ENCODE data around the gene RARG. TPM values are rescaled to one million over a fixed set of nuclear protein-coding genes. Genes with fewer than 3 reads are reported as not detected.

Gene RARG
- polyA plus RNA-seq, 6 donors from 2014 or later = 0.78 to 2.2 (median 1.3) TPM; not detected in 2

DNA sequence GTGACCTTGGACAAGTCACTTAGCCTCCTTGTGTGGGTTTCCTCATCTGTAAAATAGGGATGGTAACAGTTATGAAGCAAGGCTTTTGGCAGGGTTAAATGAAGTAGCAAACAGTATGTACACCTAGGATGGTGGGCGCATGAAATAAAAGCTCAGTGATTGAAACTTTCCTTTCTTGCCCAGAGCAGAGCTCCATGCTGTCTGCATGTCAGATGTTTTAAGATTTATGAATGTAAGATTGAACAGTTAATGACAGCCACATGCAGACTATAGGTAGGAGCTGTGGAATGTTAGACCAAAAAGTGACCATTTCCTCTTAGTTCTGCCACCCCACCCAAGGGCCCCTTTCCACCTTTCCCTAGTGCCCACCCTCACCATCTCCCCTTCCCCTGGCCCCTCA lies 37.0 kb downstream of the RARG start:
- no peak for ATAC-seq (ENCODE audit: low read depth in 2 of 2)
- no peaks in the 10 kb centered on the region for H3K9me3 Mint-ChIP-seq
- H3K36me3 Mint-ChIP-seq = peaks cover 0 to 28% of the 10 kb centered on the region in 2 donors

DNA sequence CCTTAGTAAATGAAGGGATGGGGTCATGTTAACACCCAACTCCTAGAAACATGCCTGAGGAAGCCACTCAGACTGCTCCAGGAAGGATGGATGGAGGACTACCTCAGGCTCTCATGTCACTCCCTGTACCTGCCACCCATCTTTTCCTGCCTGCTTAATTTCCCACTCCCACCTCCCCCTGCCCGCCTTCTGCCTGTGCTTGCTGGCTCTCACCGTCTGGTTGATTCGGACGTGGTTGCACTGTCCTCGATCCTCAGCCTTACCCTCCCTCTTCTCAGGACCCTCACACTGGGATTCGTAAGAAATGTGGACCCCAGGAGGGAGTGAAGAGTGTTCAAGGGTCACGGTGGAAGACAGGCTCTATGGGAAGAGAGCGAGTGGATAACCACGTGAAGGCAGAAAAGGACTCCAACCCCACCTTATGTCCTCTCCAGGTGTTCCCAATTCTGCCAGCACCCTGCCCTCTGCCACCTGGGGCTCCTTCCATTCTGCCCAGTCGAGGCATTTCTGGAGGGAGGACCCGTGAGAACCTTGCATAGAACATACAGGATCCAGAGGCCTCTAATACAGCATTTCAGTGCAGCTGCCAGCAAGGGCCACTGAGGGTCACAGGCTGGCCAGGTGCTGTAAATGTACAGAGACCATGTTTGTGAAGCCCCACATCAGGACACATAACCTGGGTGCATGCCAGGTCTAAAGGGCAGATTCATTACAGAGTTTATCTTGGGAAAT lies 37.9 kb downstream of the RARG start:
- H3K4me1 Mint-ChIP-seq = peaks cover 28 to 36% (median 28%) of the 10 kb centered on the region in 3 donors
- no peak overlapping the region for H3K4me3 Mint-ChIP-seq
- no peaks in the 10 kb centered on the region for H3K9me3 Mint-ChIP-seq
- no peaks in the 10 kb centered on the region for H3K27me3 Mint-ChIP-seq
- ATAC-seq (ENCODE audit: low read depth in 2 of 2) = no peak
- H3K27ac Mint-ChIP-seq = peak overlapping the region in 3 of 6 donors; percentile 34 to 89 (median 74)
- H3K36me3 Mint-ChIP-seq = peaks cover 0 to 28% of the 10 kb centered on the region in 2 donors
- no peak for DNase-seq

More for the DNA sequence above, 37.0 kb downstream of the RARG start:
- no peak for DNase-seq
- peaks cover 34 to 42% (median 35%) of the 10 kb centered on the region in 3 donors for H3K4me1 Mint-ChIP-seq
- H3K27me3 Mint-ChIP-seq = no peaks in the 10 kb centered on the region
- H3K27ac Mint-ChIP-seq = peak overlapping the region in 3 of 6 donors; percentile 8 to 79 (median 39)
- no peak overlapping the region for H3K4me3 Mint-ChIP-seq

DNA sequence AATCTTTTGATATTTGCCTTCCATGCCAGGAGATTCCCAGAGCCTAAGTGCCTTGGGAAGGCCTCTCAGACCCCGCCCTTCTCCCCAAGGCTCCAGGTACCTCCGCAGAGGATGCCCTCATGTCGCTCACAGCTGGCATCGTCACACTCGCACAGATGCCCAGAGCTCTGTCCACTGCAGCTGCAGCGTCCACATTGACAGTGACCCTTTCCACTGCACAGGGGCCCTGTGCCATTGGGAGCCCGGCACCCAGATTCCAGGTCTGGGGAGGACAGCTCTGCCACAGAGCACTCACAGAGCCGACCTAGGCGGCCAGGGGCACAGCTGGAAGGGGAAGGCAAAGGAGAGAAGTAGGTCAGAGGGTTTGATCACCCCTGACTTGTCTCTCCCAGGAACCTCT lies 39.0 kb downstream of the RARG start:
- Mint-ChIP-seq H3K36me3 (peaks cover 0 to 28% of the 10 kb centered on the region in 2 donors), H3K27ac (peak overlapping the region in 2 of 6 donors; percentile 31 to 85), H3K9me3 (no peaks in the 10 kb centered on the region), H3K4me1 (peaks cover 16 to 25% (median 17%) of the 10 kb centered on the region in 3 donors), H3K27me3 (no peaks in the 10 kb centered on the region), H3K4me3 (no peak overlapping the region)
- ATAC-seq (ENCODE audit: low read depth in 2 of 2) (no peak), DNase-seq (no peak)

DNA sequence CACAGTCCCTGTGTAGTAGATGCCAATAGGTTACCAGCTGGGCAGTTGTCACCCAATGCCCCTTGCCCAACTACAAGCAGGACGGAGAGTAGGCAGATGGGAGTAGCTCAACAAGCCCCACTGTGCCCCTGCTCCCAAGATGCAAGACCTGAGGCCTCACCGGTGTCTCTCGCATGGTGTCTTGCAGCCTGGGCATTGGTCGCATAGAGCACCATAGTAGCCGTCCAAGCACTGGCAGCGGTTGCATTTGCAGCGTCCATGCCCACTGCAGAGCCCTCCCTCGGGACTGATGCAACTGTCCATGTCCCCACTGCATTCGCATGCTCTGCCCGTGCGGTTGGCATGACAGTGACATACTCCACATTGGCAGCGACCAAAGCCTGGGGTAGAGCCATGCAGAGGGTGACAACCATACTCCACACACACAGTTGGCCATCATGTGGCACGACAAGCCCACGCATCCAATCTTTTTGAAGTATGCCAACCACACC lies 39.4 kb downstream of the RARG start:
- peaks cover 13 to 23% (median 14%) of the 10 kb centered on the region in 3 donors for H3K4me1 Mint-ChIP-seq
- H3K4me3 Mint-ChIP-seq = no peak overlapping the region
- peaks cover 2 to 28% of the 10 kb centered on the region in 2 donors for H3K36me3 Mint-ChIP-seq
- no peaks in the 10 kb centered on the region for H3K27me3 Mint-ChIP-seq
- H3K9me3 Mint-ChIP-seq = no peaks in the 10 kb centered on the region
- ATAC-seq (ENCODE audit: low read depth in 2 of 2) (no peak), DNase-seq (no peak)
- H3K27ac Mint-ChIP-seq = peak overlapping the region in 2 of 6 donors; percentile 11 to 31

DNA sequence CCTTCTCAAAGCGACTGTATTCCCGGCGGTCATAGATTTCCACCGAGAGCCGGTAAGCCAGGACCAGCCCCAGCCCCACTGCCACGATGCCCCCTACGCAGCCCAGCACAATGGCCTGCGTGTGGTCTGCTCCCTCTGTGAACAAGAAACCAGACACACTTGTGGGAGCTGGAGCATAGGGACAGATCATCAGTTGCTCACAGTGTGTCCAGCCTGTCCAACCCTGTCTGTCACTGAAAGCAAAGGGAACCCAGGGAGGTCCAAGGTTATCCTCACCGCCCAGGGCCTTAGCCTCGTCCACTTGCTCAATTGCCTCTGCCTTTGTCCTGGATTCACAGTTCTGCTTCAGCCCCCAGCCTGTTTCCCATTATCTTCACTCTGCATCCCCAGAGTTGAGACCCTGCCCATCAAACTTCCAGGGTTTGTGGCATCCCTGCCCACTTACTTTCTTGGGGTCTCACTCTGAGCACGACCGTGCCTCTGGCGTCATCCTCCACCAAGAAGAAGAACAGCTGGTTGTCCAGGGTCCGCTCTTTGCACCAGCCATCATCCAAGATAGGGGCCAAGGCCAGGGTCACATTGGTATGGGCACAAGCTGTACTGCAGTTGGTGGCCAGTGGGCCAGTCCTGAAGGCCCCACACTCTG lies 40.0 kb downstream of the RARG start:
- Mint-ChIP-seq H3K36me3 (peaks cover 7 to 27% of the 10 kb centered on the region in 2 donors), H3K4me3 (no peak overlapping the region), H3K9me3 (no peaks in the 10 kb centered on the region), H3K27ac (peak overlapping the region in 1 of 6 donors; percentile 57), H3K27me3 (no peaks in the 10 kb centered on the region), H3K4me1 (peaks cover 13 to 20% (median 14%) of the 10 kb centered on the region in 3 donors)
- DNase-seq (no peak), ATAC-seq (ENCODE audit: low read depth in 2 of 2) (no peak)

DNA sequence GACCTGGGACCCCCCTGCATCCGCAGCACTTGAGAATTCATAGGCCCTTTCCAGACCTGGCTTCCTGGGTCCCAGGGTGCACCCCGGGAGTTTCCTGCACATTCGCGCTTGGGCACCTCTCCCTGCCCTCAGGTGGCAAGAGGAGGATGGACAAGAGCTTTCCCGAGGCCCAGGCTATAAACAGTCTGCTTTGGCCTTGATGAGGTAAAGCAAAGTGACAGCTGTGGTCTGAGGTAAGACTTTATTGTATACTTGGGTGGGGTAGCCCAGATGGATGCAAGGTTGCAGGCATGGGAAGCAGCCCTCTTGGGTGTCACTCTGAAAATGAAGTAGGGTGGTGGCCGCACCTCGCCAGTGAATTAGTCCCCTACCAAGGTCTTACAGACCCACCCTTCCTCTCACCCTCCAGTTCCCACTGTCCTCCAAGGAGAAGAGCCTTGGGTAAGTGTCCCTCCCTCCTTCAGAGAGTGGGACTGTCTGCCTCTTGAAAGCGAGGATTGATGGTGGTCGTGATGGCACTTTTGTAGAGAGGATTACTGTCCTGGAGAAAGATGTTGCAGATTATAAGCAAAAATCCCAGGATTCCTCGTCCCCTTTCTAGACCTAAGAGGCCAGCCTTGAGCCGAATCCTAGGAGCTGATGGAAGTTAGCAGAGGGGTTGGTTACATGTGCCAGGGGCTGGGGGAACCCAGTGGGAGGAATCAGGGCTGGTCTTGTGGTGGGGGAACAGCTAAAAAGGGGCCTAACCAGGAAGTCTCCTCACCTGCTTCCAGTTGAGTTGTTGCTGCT lies 40.7 kb downstream of the RARG start:
- ATAC-seq (ENCODE audit: low read depth in 2 of 2) (no peak), DNase-seq (no peak)
- H3K4me3 Mint-ChIP-seq = no peak overlapping the region
- H3K27ac Mint-ChIP-seq = no peak overlapping the region
- no peaks in the 10 kb centered on the region for H3K27me3 Mint-ChIP-seq
- peaks cover 8 to 15% (median 13%) of the 10 kb centered on the region in 3 donors for H3K4me1 Mint-ChIP-seq
- H3K9me3 Mint-ChIP-seq = no peaks in the 10 kb centered on the region
- peaks cover 13 to 27% of the 10 kb centered on the region in 2 donors for H3K36me3 Mint-ChIP-seq

DNA sequence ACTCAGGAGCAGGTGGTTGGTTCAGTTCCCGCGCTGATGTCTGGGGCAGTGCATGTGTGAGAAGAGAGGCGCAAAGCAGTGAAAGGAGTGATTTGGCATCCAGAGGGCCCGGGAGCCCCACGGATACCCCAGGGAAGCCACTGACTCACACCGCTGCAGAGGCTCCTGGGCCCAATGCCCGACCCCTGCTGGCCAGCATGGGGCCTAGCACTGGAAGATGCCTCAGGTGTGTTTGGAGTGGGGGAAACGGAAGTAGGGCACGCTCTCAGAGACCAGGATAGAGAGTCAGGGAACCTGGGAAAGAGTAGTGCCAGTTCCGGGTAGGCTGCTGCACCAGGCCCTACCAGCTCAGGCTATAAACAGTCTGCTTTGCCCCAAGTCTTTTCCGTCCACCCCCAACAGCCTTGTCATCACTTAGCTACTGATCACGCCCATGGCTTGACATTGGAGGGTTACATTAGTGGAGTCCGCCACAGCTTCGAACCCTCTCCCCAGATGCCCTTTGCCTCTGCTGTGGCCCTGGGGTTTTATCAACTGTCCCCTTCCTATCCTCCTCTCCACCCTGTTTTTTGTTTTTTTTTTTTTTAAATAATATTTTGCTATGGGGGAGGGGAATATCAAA lies 41.8 kb downstream of the RARG start:
- Mint-ChIP-seq H3K9me3 (no peaks in the 10 kb centered on the region), H3K36me3 (peaks cover 19 to 22% of the 10 kb centered on the region in 2 donors), H3K27ac (no peak overlapping the region), H3K4me1 (peaks cover 4 to 22% (median 19%) of the 10 kb centered on the region in 3 donors), H3K4me3 (peak overlapping the region in 2 of 8 donors; percentile 15 to 31), H3K27me3 (no peaks in the 10 kb centered on the region)
- ATAC-seq (ENCODE audit: low read depth in 2 of 2) = peak; percentile 81 to 82
- DNase-seq = no peak

DNA sequence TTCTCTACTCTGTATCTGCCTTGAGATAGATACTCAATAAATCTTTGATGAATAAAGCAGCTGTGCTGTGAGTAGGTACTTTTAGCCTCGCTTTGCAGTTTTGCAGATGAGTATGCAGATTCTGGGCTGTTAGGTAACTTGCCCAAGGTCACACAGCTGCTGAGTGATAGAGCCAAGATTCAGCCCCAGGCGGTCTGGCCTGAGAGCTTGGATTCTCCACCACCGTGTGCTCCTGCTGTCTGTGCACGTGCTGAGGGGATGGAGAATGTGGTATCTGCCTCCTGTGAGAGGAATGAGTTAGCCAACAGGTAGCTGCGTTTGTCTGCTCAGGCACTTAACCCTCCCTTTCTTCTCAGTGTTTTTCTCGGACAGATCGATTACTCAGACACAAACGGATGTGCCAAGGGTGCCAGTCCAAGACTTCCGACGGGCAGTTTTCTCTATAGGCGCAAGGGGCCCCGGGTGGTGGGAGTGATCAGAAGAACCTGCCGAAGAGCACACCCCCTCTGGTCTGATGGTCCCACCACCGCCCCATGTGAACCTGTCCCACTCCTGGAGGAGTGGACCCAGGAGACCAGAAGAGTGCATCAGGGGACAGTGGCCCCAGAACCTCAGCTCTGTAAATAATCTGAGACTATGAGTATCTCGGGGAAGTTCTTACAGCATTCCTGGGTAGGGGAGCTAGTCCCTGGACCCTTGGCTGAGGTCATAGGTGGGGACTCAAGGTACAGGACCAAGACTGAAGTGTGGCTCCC lies 44.7 kb downstream of the RARG start:
- Mint-ChIP-seq H3K27me3 (no peaks in the 10 kb centered on the region), H3K27ac (peak overlapping the region in 2 of 6 donors; percentile 31 to 56), H3K9me3 (no peaks in the 10 kb centered on the region), H3K4me3 (no peak overlapping the region), H3K36me3 (peaks cover 17 to 19% of the 10 kb centered on the region in 2 donors), H3K4me1 (peaks cover 23 to 45% (median 26%) of the 10 kb centered on the region in 3 donors)
- DNase-seq (no peak), ATAC-seq (ENCODE audit: low read depth in 2 of 2) (no peak)

DNA sequence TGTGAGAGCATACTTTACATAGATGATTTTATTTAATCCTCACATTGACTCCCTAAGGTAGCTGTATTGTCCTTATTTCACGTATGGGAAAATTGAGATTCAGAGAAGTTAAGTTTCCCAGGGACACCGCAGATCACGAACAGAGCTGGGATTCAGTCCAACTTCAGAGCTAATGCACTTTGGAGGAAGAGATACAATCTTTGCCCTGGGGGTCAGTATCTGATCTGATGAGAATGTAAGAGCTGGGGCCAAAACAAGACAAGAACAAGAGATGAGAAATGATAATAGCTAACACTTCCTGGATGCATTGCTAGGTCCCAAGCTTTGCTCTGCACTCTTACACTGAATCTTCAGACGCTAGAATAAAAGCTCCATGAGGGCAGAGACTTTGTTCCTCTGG lies 45.3 kb downstream of the RARG start:
- peak overlapping the region in 2 of 6 donors; percentile 49 to 57 for H3K27ac Mint-ChIP-seq
- DNase-seq = no peak
- no peaks in the 10 kb centered on the region for H3K9me3 Mint-ChIP-seq
- peaks cover 19% of the 10 kb centered on the region in 2 donors for H3K36me3 Mint-ChIP-seq
- H3K4me3 Mint-ChIP-seq = no peak overlapping the region
- no peak for ATAC-seq (ENCODE audit: low read depth in 2 of 2)
- no peaks in the 10 kb centered on the region for H3K27me3 Mint-ChIP-seq
- H3K4me1 Mint-ChIP-seq = peaks cover 28 to 51% (median 31%) of the 10 kb centered on the region in 3 donors

DNA sequence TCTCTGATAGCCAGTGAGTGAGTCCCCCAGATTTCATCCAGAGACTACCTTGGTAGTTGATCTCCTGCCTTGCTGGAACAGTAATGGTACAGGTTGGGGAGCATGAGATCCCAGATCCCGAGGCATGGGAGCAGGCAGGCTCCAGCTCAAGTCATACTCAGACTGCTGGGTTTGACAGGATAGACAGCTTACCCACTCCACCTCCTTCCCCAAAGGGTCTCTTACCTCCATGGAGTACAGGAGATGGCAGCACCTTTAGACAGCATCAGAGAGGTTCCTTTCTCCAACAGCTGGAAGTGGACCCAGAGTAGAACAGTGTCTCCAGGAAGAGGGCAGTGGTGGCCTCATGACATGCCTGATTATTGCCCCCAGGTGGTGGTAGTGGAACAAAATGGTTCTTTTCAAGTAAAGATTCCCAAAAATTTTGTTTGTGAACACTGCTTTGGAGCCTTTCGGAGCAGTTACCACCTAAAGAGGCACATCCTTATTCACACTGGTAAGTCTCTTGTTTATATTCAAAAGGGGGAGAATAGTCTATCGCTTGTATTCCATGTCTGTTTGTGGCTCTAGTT lies 46.3 kb downstream of the RARG start:
- ATAC-seq (ENCODE audit: low read depth in 2 of 2) = no peak
- Mint-ChIP-seq H3K27me3 (no peaks in the 10 kb centered on the region), H3K9me3 (no peaks in the 10 kb centered on the region), H3K27ac (peak overlapping the region in 1 of 6 donors; percentile 71), H3K36me3 (peaks cover 19% of the 10 kb centered on the region in 2 donors), H3K4me1 (peaks cover 35 to 53% (median 39%) of the 10 kb centered on the region in 3 donors), H3K4me3 (peak overlapping the region in 1 of 8 donors; percentile 25)
- DNase-seq = no peak

DNA sequence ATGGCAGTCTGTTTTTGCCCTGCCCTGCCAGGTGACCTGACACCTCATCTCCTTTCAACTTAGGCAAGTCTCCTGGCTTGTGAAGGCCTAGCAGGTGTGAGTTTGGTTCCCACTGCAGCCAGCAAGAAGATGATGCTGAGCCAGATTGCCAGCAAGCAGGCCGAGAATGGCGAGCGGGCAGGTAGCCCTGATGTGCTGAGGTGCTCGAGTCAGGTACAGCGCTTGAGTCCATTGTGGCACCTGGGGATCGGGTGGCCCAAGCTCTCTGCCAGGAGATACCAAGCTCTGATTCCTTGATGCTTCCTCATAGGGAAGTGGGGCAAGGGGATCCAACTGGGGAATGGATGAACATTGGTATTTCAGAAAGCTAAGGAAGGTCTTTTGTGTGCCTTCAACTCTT lies 47.2 kb downstream of the RARG start:
- Mint-ChIP-seq H3K4me1 (peaks cover 37 to 51% (median 47%) of the 10 kb centered on the region in 3 donors), H3K27me3 (no peaks in the 10 kb centered on the region), H3K36me3 (peaks cover 19% of the 10 kb centered on the region in 2 donors), H3K4me3 (peak overlapping the region in 1 of 8 donors; percentile 47), H3K9me3 (no peaks in the 10 kb centered on the region), H3K27ac (peak overlapping the region in 3 of 6 donors; percentile 16 to 62 (median 54))
- DNase-seq (no peak), ATAC-seq (ENCODE audit: low read depth in 2 of 2) (no peak)

DNA sequence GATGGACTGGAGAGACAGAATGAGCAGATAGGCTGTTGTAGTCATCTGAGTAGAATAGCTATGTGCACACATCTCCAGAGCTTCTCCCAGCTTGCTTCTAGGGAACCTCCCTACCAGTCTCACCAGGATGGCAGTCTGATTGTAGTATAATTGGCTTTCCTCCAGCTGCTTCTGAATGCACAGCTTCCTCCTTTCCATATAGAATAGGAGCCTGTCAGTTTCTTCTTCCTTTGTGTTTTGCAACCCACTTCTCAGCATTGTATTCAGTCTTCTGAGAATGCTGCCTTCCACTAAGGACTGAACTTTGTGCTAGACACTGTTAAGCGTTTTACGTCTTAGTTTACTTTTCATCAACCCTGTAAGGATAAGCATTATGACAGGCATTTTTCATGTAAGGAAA lies 49.1 kb downstream of the RARG start:
- H3K9me3 Mint-ChIP-seq = no peaks in the 10 kb centered on the region
- ATAC-seq (ENCODE audit: low read depth in 2 of 2) (no peak), DNase-seq (no peak)
- H3K27me3 Mint-ChIP-seq = no peaks in the 10 kb centered on the region
- H3K36me3 Mint-ChIP-seq = peaks cover 19% of the 10 kb centered on the region in 2 donors
- H3K27ac Mint-ChIP-seq = peak overlapping the region in 1 of 6 donors; percentile 92
- peaks cover 45 to 62% (median 57%) of the 10 kb centered on the region in 3 donors for H3K4me1 Mint-ChIP-seq
- peak overlapping the region in 7 of 8 donors; percentile 6 to 97 (median 95) for H3K4me3 Mint-ChIP-seq

Measured in naive B cell (primary cell).